Upper lobe of right lung (tissue), 1 donor: Measurements from ENCODE around the gene NCOR2. TPM values are rescaled to one million over a fixed set of nuclear protein-coding genes. Genes with fewer than 3 reads are reported as not detected.
A peak's percentile ranks its signal among the peaks of the same experiment; 100 is the strongest.

Experiments used
- ATAC-seq: fragments of 200-7000 bp; cut with Tn5 transposase; one replicate; pipeline ENCODE4 v1.9.1; 2020; ENCODE audit warnings: mild to moderate bottlenecking, moderate library complexity
- DNase-seq: peaks from one replicate; pipeline ENCODE4 v3.0.0-alpha.2; 2020
- H3K27ac ChIP-seq: fragments of 200-600 bp; one replicate; pipeline ENCODE4 v1.8.0; 2022
- H3K27me3 ChIP-seq: fragments of 200-600 bp; one replicate; pipeline ENCODE4 v1.8.0; 2022; ENCODE audit warnings: mild to moderate bottlenecking
- H3K36me3 ChIP-seq: fragments of 200-600 bp; one replicate; pipeline ENCODE4 v1.8.0; 2022
- H3K4me1 ChIP-seq: fragments of 200-600 bp; one replicate; pipeline ENCODE4 v1.8.0; 2022
- H3K4me3 ChIP-seq: fragments of 200-600 bp; one replicate; pipeline ENCODE4 v1.8.0; 2022; ENCODE audit warnings: mild to moderate bottlenecking
- H3K9me3 ChIP-seq: fragments of 200-600 bp; one replicate; pipeline ENCODE4 v1.8.0; 2022
- CTCF ChIP-seq: fragments of 200-600 bp; IDR thresholded peaks from one replicate; pipeline ENCODE4 v1.8.0; 2022; ENCODE audit warnings: antibody characterized with exemption
- intact Hi-C: fragments of 100-400 bp; cut with DNase I; formaldehyde crosslinking; loops from one replicate; pipeline ENCODE4 v1.11.0; 2022
- total RNA-seq: library from RNA; stranded (reverse); fragmentation: NEBNext Ultra II Directional; extraction: Animal tissue kit (Norgen Biotek cat#: 25700); gene quantifications from one replicate; pipeline ENCODE4 v1.2.1, GENCODE V29; 2021
- donor health status: DM: no; HTN: yes; CAD: no; lungs with severe emphysema.

NCOR2 gene
- total RNA-seq, 1 donor from 2014 or later = 336 TPM

- intact Hi-C loops = loop anchor here (10.0 kb wide), 1 partner anchor 198 kb away; no protein-coding TSS in a partner anchor
- ATAC-seq (peak; percentile 77), DNase-seq (peak; percentile 94)
- peak overlapping the region; percentile 99 for H3K4me3 ChIP-seq
- H3K27me3 ChIP-seq = no peaks in the 10 kb centered on the region
- peaks cover 55% of the 10 kb centered on the region for H3K4me1 ChIP-seq
- no peaks in the 10 kb centered on the region for H3K9me3 ChIP-seq
- TF ChIP-seq CTCF = no peak
- no peaks in the 10 kb centered on the region for H3K36me3 ChIP-seq
- peak overlapping the region; percentile 95 for H3K27ac ChIP-seq
These were observed 1.0 kb downstream of the NCOR2 start for GRCh38 chr12:124566161-124566996.

- peak overlapping the region; percentile 95 for H3K27ac ChIP-seq
These were observed 1.7 kb downstream of the NCOR2 start for GRCh38 chr12:124565656-124566160.

GRCh38 chr12:124564971-124565491 lies 2.4 kb downstream of the NCOR2 start:
- H3K27ac ChIP-seq = peak overlapping the region; percentile 9
- peaks cover 60% of the 10 kb centered on the region for H3K4me1 ChIP-seq
- intact Hi-C loops = loop anchor here (10.0 kb wide), 1 partner anchor 200 kb away; no protein-coding TSS in a partner anchor
- peak overlapping the region; percentile 99 for H3K4me3 ChIP-seq
- H3K36me3 ChIP-seq = no peaks in the 10 kb centered on the region
- no peak for TF ChIP-seq CTCF
- ATAC-seq (no peak), DNase-seq (no peak)
- H3K9me3 ChIP-seq = no peaks in the 10 kb centered on the region
- H3K27me3 ChIP-seq = no peaks in the 10 kb centered on the region

More at GRCh38 chr12:124565656-124566160, 1.7 kb downstream of the NCOR2 start:
- H3K4me1 ChIP-seq = peaks cover 60% of the 10 kb centered on the region
- no peaks in the 10 kb centered on the region for H3K9me3 ChIP-seq
- TF ChIP-seq CTCF = no peak
- H3K4me3 ChIP-seq = peak overlapping the region; percentile 99
- H3K36me3 ChIP-seq = no peaks in the 10 kb centered on the region
- intact Hi-C loops = loop anchor here (10.0 kb wide), 1 partner anchor 199 kb away; no protein-coding TSS in a partner anchor
- ATAC-seq (no peak), DNase-seq (no peak)
- H3K27me3 ChIP-seq = no peaks in the 10 kb centered on the region

- Histone ChIP-seq H3K4me1 (peaks cover 59% of the 10 kb centered on the region), H3K9me3 (no peaks in the 10 kb centered on the region), H3K27me3 (no peaks in the 10 kb centered on the region), H3K27ac (peak overlapping the region; percentile 9), H3K4me3 (peak overlapping the region; percentile 99), H3K36me3 (no peaks in the 10 kb centered on the region)
- ATAC-seq (no peak), DNase-seq (no peak)
- TF ChIP-seq CTCF = no peak
- intact Hi-C loops = loop anchor here (10.0 kb wide), 1 partner anchor 200 kb away; no protein-coding TSS in a partner anchor
These were observed 3.0 kb downstream of the NCOR2 start for GRCh38 chr12:124564232-124564958.

GRCh38 chr12:124563809-124564208 lies 3.6 kb downstream of the NCOR2 start:
- H3K9me3 ChIP-seq = no peaks in the 10 kb centered on the region
- DNase-seq = no peak
- H3K27me3 ChIP-seq = no peaks in the 10 kb centered on the region
- TF ChIP-seq CTCF = no peak
- H3K4me3 ChIP-seq = no peak overlapping the region
- no peak for ATAC-seq
- intact Hi-C loops = loop anchor here (10.0 kb wide), 1 partner anchor 201 kb away; no protein-coding TSS in a partner anchor
- peaks cover 53% of the 10 kb centered on the region for H3K4me1 ChIP-seq
- no peak overlapping the region for H3K27ac ChIP-seq
- H3K36me3 ChIP-seq = no peaks in the 10 kb centered on the region
